Upper lobe of right lung (tissue), 1 donor: ENCODE results near the gene ATG7. TPM values are rescaled to one million over a fixed set of nuclear protein-coding genes. Genes with fewer than 3 reads are reported as not detected.

ENCODE experiments used
- ATAC-seq: fragments of 200-7000 bp; cut with Tn5 transposase; one replicate; pipeline ENCODE4 v1.9.1; 2020; ENCODE audit warnings: mild to moderate bottlenecking, moderate library complexity
- DNase-seq: peaks from one replicate; pipeline ENCODE4 v3.0.0-alpha.2; 2020
- H3K27ac ChIP-seq: fragments of 200-600 bp; one replicate; pipeline ENCODE4 v1.8.0; 2022
- H3K27me3 ChIP-seq: fragments of 200-600 bp; one replicate; pipeline ENCODE4 v1.8.0; 2022; ENCODE audit warnings: mild to moderate bottlenecking
- H3K36me3 ChIP-seq: fragments of 200-600 bp; one replicate; pipeline ENCODE4 v1.8.0; 2022
- H3K4me1 ChIP-seq: fragments of 200-600 bp; one replicate; pipeline ENCODE4 v1.8.0; 2022
- H3K4me3 ChIP-seq: fragments of 200-600 bp; one replicate; pipeline ENCODE4 v1.8.0; 2022; ENCODE audit warnings: mild to moderate bottlenecking
- H3K9me3 ChIP-seq: fragments of 200-600 bp; one replicate; pipeline ENCODE4 v1.8.0; 2022
- CTCF ChIP-seq: fragments of 200-600 bp; IDR thresholded peaks from one replicate; pipeline ENCODE4 v1.8.0; 2022; ENCODE audit warnings: antibody characterized with exemption
- intact Hi-C: fragments of 100-400 bp; cut with DNase I; formaldehyde crosslinking; loops from one replicate; pipeline ENCODE4 v1.11.0; 2022
- total RNA-seq: library from RNA; stranded (reverse); fragmentation: NEBNext Ultra II Directional; extraction: Animal tissue kit (Norgen Biotek cat#: 25700); gene quantifications from one replicate; pipeline ENCODE4 v1.2.1, GENCODE V29; 2021
- donor health status: DM: no; HTN: yes; CAD: no; lungs with severe emphysema.

ATG7 gene
- total RNA-seq, 1 donor from 2014 or later, result 49.9 TPM

GRCh38 chr3:11370191-11370590, 98.0 kb downstream of the ATG7 start:
- Histone ChIP-seq H3K27me3 (no peaks in the 10 kb centered on the region), H3K9me3 (no peaks in the 10 kb centered on the region), H3K4me3 (no peak overlapping the region), H3K27ac (no peak overlapping the region), H3K36me3 (peaks cover 22% of the 10 kb centered on the region), H3K4me1 (peaks cover 19% of the 10 kb centered on the region)
- DNase-seq (no peak), ATAC-seq (no peak)
- intact Hi-C loops, result no loop called here
- no peak for TF ChIP-seq CTCF

- no peak for ATAC-seq
- Histone ChIP-seq H3K9me3 (no peaks in the 10 kb centered on the region), H3K27me3 (no peaks in the 10 kb centered on the region), H3K36me3 (peaks cover 14% of the 10 kb centered on the region), H3K4me3 (no peak overlapping the region), H3K4me1 (peaks cover 19% of the 10 kb centered on the region), H3K27ac (no peak overlapping the region)
- TF ChIP-seq CTCF, result no peak
- no peak for DNase-seq
- intact Hi-C loops, result no loop called here
Observed at GRCh38 chr3:11370966-11371365, 98.8 kb downstream of the ATG7 start.

GRCh38 chr3:11371747-11372146, 99.5 kb downstream of the ATG7 start:
- ATAC-seq (no peak), DNase-seq (no peak)
- peaks cover 9% of the 10 kb centered on the region for H3K36me3 ChIP-seq
- H3K27me3 ChIP-seq, result no peaks in the 10 kb centered on the region
- H3K4me3 ChIP-seq, result no peak overlapping the region
- H3K9me3 ChIP-seq, result no peaks in the 10 kb centered on the region
- no peak overlapping the region for H3K27ac ChIP-seq
- peaks cover 14% of the 10 kb centered on the region for H3K4me1 ChIP-seq
- intact Hi-C loops, result no loop called here
- TF ChIP-seq CTCF, result no peak

DNA sequence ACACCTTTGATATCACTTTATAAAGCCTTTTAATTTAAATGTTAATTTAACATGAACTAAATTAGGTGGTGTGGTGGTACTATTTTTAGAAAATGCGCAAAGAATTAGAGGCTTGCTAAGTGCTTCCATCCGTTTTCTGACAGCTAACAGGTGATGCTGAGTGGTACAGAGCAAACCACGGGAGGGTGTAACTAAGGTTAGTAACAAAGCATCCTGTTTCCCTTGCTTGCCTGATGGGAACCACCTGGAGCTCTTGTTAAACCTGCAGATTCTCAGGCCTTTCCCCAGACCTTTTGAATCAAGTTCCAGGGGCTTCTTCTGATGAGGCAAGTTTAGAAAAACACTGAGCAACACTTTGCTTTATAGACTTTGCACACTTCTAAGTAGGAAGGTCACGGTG, 101.0 kb downstream of the ATG7 start:
- no peak overlapping the region for H3K27ac ChIP-seq
- H3K9me3 ChIP-seq, result no peaks in the 10 kb centered on the region
- intact Hi-C loops, result no loop called here
- ATAC-seq (no peak), DNase-seq (no peak)
- TF ChIP-seq CTCF, result no peak
- H3K4me1 ChIP-seq, result peaks cover under 1% of the 10 kb centered on the region
- no peak overlapping the region for H3K4me3 ChIP-seq
- H3K36me3 ChIP-seq, result peaks cover 9% of the 10 kb centered on the region
- H3K27me3 ChIP-seq, result no peaks in the 10 kb centered on the region

- DNase-seq, result no peak
Observed at GRCh38 chr3:11373654-11374053, 101.5 kb downstream of the ATG7 start.

More at GRCh38 chr3:11373654-11374053, 101.5 kb downstream of the ATG7 start:
- Histone ChIP-seq H3K27ac (no peak overlapping the region), H3K4me3 (no peak overlapping the region), H3K27me3 (no peaks in the 10 kb centered on the region), H3K4me1 (no peaks in the 10 kb centered on the region), H3K36me3 (peaks cover 9% of the 10 kb centered on the region), H3K9me3 (no peaks in the 10 kb centered on the region)
- no peak for ATAC-seq
- intact Hi-C loops, result no loop called here
- TF ChIP-seq CTCF, result no peak
